ENCODE measurements around the gene RCBTB2.

The RCBTB2 gene

GRCh38 chr13:48449656-48450055, 83.2 kb downstream of the RCBTB2 start:
- DNase-seq (ENCODE audit: low read depth in 2 of 2), result no peak

- DNase-seq (ENCODE audit: low read depth in 2 of 2), result no peak
These were observed 83.8 kb downstream of the RCBTB2 start for GRCh38 chr13:48448959-48449614.

DNA sequence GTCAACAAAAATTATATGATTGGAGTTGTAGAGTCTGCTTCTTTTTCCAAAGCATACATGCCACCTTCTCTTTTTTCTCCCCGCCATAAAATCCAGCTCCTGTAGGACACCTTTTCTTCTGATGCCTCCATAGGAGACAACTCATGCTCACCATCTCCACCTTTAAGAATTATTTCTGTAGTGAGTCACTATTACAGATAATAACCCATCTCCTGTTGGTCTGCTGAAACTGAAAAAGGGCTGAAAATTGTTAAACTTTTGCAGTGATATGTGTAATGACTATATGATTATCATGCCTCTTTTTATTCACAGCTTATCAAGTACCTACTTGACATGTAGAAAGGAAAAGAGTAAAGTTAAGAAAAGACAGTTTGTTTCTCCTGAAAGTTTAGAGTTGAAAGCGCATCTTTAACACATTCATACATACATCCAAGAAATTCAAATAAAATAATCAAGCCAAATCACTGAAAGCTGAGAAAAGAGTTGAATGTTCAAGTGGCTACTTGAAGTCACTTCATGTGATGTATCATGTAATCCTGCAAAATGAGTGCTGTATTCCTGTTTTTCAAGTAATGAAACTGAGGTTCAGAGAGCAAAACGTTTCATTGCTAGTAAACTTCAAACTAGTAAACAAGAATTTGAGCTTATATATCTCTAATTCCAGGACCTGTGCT, 84.5 kb downstream of the RCBTB2 start:
- DNase-seq (ENCODE audit: low read depth in 2 of 2), result no peak

- no peak for DNase-seq (ENCODE audit: low read depth in 2 of 2)
These were observed 86.4 kb downstream of the RCBTB2 start for GRCh38 chr13:48446464-48446863.

DNA sequence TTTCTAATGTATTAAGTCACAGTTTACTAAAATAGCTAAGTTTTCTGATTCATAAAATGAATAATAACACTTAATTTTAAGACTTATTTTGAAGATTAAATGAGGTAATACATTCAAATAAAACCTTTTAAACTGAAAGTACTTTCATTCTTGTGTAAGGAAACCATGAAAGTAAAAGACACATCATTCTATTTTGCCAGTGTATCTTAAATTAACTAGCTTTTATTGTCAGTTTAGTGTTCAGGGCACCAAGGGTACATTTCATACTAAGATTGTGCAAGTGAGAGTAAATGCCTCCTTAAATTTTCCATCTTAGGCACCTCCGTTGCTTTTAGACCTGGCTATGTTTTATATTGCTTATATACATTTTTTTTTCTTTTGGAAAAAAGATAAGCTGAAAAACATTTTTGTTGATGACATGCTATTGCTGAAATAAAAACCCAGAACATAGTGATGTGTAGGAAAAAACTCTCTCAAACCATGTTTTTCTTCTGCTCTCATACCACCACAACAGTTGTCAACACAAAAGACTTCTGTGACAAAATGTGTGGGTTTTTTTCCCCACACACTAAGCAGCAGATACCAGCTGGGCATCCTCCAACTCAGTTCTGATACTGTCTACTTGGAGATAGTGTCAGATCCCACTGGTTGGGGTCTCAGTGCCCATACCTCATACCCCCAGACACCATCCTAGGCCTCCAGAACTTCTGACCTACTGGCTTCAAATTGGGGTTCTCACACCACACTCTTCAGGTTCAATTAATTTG, 89.3 kb downstream of the RCBTB2 start:
- DNase-seq (ENCODE audit: low read depth in 2 of 2), result no peak
